GM18861 (cell line): ENCODE measurements around the gene IL22.
A peak's percentile ranks its signal among the peaks of the same experiment; 100 is the strongest.

Experiments used
- ATAC-seq: cut with Tn5 transposase; IDR thresholded peaks from one replicate; pipeline ENCODE4 v1.9.1; 2021; ENCODE audit not compliant: unreplicated experiment

The IL22 gene

GRCh38 chr12:68264857-68265256, 11.5 kb upstream of the IL22 start:
- ATAC-seq = no peak

- no peak for ATAC-seq
These were observed 10.9 kb upstream of the IL22 start for GRCh38 chr12:68264158-68264855.

DNA sequence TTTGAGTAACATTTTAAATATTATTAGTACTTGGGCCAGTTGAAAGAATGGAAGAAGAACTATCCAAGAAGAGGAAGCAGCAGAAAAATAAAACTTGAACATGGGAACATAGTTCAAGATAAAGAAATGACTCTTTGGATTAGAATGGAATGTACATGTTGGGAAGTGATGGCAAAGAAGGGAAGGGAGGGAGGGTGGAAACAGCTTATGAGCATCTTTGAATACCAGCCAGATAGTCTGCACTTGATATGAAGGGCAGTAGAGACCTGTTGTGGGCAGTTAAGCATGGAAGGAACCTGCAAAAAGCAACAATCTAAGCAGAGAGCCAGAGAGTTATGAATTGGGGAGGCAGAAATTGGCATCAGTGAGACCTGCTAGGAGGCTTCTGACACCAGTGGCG, 10.0 kb upstream of the IL22 start:
- no peak for ATAC-seq

GRCh38 chr12:68261896-68262295, 8.5 kb upstream of the IL22 start:
- ATAC-seq = no peak

- ATAC-seq = no peak
These were observed 6.7 kb upstream of the IL22 start for GRCh38 chr12:68260153-68260552.

DNA sequence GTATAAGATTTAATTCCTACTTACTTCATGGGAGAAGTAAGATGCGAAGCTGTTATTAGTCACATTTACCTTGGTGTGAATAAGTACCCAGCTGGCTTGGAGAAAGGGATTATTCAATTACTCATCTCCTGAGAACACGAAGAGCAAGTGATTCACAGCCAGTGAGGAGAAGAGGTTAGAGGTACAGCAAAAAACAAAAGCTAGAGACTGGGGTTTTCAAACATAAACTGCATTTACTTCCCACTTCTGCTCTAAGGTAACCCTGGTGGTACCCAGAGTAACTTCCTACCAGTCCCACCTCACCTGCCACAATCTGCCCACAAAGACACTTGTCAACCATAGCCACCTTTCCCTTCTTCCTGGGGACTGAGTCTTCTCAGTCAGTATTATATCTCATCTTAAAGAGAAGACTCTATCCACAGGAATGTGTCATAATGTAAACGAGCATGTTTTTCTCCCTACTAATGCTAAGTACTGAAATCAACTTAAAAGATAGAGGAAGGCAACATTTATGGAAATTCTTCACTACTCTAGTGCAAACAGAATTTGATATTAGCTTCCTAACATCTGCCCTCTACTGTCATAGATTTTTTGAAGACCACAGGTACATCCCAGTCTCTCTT, 6.0 kb upstream of the IL22 start:
- ATAC-seq = no peak

GRCh38 chr12:68252077-68252476, 1.3 kb downstream of the IL22 start:
- ATAC-seq = no peak

- ATAC-seq = no peak
These were observed 3.0 kb downstream of the IL22 start for GRCh38 chr12:68250454-68250853.

DNA sequence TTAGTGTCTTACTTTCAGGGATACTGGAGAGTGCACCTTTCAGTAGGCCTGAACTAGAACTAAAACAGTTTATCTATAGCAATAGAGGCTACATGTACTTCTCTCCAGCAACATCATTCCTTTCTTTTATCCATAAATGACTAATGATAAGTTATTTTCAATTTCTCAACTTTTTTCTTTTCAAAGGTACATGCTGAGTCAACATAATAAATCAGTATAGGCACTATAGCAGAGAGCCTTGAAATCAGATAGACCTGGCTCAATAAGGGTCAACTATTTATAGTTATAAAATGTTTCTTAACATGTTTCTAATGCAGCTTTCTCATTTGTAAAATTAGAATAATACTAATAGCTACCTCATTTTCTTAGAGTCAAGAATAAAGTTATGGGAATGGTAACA, 5.6 kb downstream of the IL22 start:
- ATAC-seq = no peak

GRCh38 chr12:68246350-68246749, 7.1 kb downstream of the IL22 start:
- no peak for ATAC-seq

DNA sequence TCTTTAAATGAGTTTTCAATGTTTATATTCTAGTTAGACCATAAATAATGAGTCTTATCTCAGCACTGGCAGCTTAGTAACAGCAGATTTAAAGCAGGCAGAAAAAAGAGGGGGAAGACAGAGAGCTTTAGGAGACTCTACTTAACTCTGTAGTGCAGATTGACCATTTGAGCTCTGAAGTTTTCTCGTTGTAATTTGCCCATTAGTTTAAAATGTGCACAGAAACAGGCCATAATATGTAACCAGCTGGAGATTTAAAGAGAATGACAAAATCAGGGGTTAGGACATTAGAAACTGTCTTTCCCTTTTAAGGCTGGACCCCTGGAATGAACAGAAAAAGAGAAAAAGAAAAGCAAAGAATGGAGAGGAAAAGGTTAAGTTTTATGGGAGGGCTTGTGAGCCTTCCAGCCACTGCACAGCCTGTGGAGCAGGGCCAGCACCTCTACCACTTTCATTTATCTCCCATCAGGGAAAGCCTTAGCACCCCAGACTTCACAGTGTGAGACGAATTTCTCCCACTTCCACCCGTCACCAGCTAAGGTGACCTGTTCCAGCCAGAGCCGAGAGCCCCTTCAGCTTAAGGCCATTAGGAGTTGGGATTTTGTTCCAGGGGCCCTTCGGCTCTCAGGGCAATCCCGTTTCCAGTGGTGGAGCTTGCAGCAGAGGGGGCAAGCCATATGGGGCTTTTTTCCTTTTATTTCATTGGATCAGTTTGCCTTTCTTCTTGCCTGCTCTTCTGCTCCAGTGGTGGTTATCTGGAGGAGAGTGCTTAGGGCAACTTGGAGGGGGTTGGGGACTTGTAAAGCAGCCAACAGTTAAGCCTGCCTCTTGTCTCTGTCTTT, 8.0 kb downstream of the IL22 start:
- ATAC-seq = no peak

DNA sequence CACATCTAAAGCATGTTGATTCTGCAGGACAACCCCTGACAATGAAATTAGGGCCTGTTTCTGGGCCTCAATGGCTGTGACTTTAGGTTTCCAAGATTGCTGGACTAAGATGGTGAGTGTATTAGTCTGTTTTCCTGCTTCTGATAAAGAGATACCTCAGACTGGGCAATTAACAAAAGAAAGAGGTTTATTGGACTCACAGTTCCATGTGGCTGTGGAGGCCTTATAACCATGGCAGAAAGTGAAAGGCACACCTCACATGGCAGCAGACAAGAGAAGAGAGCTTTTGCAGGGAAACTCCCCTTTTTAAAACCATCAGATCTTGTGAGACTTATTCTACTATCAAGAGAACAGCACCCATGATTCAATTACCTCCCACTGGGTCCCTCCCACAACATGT, 10.6 kb downstream of the IL22 start:
- no peak for ATAC-seq

- ATAC-seq = peak; percentile 99
These were observed 12.4 kb downstream of the IL22 start for GRCh38 chr12:68240975-68241374.

- no peak for ATAC-seq
These were observed 13.3 kb downstream of the IL22 start for GRCh38 chr12:68240079-68240478.

- ATAC-seq = no peak
These were observed 14.0 kb downstream of the IL22 start for GRCh38 chr12:68239309-68239982.

DNA sequence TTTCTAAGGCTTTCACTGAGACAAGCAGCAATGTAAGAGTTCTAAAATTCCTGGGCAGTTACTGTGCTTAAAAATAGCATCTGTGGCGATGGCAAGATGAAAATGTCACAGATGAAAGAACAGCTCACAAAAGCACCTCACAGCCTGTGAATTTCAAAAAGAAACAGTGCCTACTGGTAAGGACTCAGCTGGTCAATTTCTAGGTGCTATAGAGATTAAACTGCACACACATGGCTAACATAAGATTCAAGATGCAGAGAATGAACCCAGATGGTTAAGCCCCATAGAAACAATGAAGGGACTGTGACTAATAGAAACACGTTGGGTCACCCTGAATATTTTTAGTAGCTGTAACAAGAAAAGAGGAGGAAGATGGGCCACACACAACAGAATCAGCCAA, 15.8 kb downstream of the IL22 start:
- ATAC-seq = no peak

- ATAC-seq = no peak
These were observed 16.3 kb downstream of the IL22 start for GRCh38 chr12:68237078-68237477.

- ATAC-seq = peak; percentile 45
These were observed 16.9 kb downstream of the IL22 start for GRCh38 chr12:68236421-68237059.

GRCh38 chr12:68235576-68235975, 17.8 kb downstream of the IL22 start:
- ATAC-seq = no peak

GRCh38 chr12:68234140-68234539, 19.3 kb downstream of the IL22 start:
- no peak for ATAC-seq

GRCh38 chr12:68233498-68233897, 19.9 kb downstream of the IL22 start:
- no peak for ATAC-seq
